ENCODE measurements around the gene CRYBG2.
"Not testable (repeated sequence)": the region's sequence is repeated elsewhere in the genome, so short reads cannot be mapped to it uniquely, and the experiment has no call there.

- not testable (repeated sequence) for TF ChIP-seq POLR2A, CTCF (IDR thresholded peaks at IDR 0.05)
Observed at GRCh38 chr1:26385063-26385462, 31.1 kb upstream of the CRYBG2 start.

Measured in Peyer's patch (tissue), 4 donors.